ENCODE data around the gene PRRG2. TPM values are rescaled to one million over a fixed set of nuclear protein-coding genes. Genes with fewer than 3 reads are reported as not detected.

PRRG2 gene
- total and polyA plus RNA-seq, 9 of the 15 experiments (the other 6 are each of a cell fraction or from before 2014, with no cell fraction given) = 0.06 to 1.1 (median 0.33) TPM

DNA sequence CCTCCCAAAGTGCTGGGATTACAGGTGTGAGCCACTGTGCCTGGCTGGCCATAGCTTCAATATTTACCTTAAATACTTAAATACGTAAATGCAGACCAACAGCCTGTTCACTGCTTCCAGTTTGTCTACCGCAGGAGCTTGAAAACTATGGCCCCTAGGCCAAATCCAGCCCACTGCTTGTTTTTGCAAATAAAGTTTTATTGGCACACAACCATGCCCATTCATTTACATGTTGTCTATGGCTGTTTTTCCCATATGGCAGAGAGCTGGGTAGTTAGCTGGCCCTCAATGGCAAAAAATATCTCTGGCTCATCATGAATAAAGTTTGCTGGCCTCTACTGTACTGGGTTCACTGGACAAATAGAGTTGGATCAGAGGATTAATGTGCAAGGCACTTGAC lies 21.7 kb downstream of the PRRG2 start:
- no peak overlapping the region for H3K4me2 ChIP-seq (ENCODE audit: insufficient read depth, low read length)
- no peaks in the 10 kb centered on the region for H3K9me1 ChIP-seq (ENCODE audit: control insufficient read depth, insufficient read depth, low read length)
- no peak for TF ChIP-seq PHF8 (IDR thresholded peaks at IDR 0.05; ENCODE audit: borderline replicate concordance, low read length)
- no peak for TF ChIP-seq POLR2B (IDR thresholded peaks at IDR 0.05; ENCODE audit: low read depth, partially characterized antibody)
- no peak for TF ChIP-seq PCBP1 (IDR thresholded peaks at IDR 0.05; ENCODE audit: low read depth, low read length, poor library complexity, severe bottlenecking)
- TF ChIP-seq, protein P1, sequence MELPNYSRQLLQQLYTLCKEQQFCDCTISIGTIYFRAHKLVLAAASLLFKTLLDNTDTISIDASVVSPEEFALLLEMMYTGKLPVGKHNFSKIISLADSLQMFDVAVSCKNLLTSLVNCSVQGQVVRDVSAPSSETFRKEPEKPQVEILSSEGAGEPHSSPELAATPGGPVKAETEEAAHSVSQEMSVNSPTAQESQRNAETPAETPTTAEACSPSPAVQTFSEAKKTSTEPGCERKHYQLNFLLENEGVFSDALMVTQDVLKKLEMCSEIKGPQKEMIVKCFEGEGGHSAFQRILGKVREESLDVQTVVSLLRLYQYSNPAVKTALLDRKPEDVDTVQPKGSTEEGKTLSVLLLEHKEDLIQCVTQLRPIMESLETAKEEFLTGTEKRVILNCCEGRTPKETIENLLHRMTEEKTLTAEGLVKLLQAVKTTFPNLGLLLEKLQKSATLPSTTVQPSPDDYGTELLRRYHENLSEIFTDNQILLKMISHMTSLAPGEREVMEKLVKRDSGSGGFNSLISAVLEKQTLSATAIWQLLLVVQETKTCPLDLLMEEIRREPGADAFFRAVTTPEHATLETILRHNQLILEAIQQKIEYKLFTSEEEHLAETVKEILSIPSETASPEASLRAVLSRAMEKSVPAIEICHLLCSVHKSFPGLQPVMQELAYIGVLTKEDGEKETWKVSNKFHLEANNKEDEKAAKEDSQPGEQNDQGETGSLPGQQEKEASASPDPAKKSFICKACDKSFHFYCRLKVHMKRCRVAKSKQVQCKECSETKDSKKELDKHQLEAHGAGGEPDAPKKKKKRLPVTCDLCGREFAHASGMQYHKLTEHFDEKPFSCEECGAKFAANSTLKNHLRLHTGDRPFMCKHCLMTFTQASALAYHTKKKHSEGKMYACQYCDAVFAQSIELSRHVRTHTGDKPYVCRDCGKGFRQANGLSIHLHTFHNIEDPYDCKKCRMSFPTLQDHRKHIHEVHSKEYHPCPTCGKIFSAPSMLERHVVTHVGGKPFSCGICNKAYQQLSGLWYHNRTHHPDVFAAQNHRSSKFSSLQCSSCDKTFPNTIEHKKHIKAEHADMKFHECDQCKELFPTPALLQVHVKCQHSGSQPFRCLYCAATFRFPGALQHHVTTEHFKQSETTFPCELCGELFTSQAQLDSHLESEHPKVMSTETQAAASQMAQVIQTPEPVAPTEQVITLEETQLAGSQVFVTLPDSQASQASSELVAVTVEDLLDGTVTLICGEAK (IDR thresholded peaks at IDR 0.05) = peak; percentile 92
- TF ChIP-seq, protein P1 (CRISPR knock-in tag; IDR thresholded peaks at IDR 0.05) = peak; percentile 88
- no peak overlapping the region for H2AFZ ChIP-seq (ENCODE audit: low read depth, low read length)
- H4K20me1 ChIP-seq (replicated peaks; ENCODE audit: control insufficient read depth, insufficient read depth, low read length) = 0 out of 2 replicates have a peak, but pooled peaks cover 5% of the 10 kb centered on the region
- ChIA-PET POLR2A (no interaction called here), CTCF (ENCODE audit: low intra/inter-chr PET ratio) (no interaction called here)
- ATAC-seq (no peak), DNase-seq (ENCODE audit: extremely low read depth in 1 of 4, low spot score in 3 of 4) (no peak), FAIRE-seq (no peak)
- H3K9ac ChIP-seq (ENCODE audit: insufficient read depth in 1 of 2, low read depth in 2 of 2, low read length in 2 of 2) = no peak overlapping the region
- H3K79me2 ChIP-seq (ENCODE audit: control insufficient read depth, insufficient read depth, low read length) = peaks cover 7% of the 10 kb centered on the region; the same call in 2 of the 3 replicates
- H3K4me3 ChIP-seq = no peak overlapping the region
- in situ Hi-C loops (cut with MboI) (no loop called here), intact Hi-C loops (cut with micrococcal nuclease) (no loop called here)
- H3K27ac ChIP-seq (ENCODE audit: extremely low read depth, low read depth, low read length) = no peak overlapping the region
- 89% methylated on average over 2 of the region's 2 CpGs for WGBS (ENCODE audit: insufficient coverage, low coverage, missing lambda C conversion rate)
- H3K36me3 ChIP-seq (ENCODE audit: control insufficient read depth, insufficient read depth, low read length) = peaks cover 81% of the 10 kb centered on the region
- peaks cover 0 to 8% of the 10 kb centered on the region in 2 experiments; a peak in 2 of 5 replicates for H3K4me1 ChIP-seq (replicated peaks in 1 of 2; ENCODE audit: control insufficient read depth in 2 of 2, insufficient read depth in 2 of 2, low read length in 2 of 2)
- H3K9me3 ChIP-seq (replicated peaks; ENCODE audit: control insufficient read depth, insufficient read depth, low read depth, low read length) = no peaks in the 10 kb centered on the region
- no TSS peak for BruUV-seq (replicated peaks)
- no peaks in the 10 kb centered on the region for H3K27me3 ChIP-seq (ENCODE audit: control insufficient read depth in 2 of 2, insufficient read depth in 2 of 2, low read length in 2 of 2)
